ENCODE results near the gene DIAPH3. TPM values are rescaled to one million over a fixed set of nuclear protein-coding genes. Genes with fewer than 3 reads are reported as not detected.

DIAPH3 gene
- total RNA-seq, 2 donors from 2014 or later = 0.27 to 2.4 TPM

GRCh38 chr13:60175571-60175970 lies 11.8 kb upstream of the DIAPH3 start:
- DNase-seq (ENCODE audit: low spot score) = no peak
- intact Hi-C loops (cut with DNase I) = no loop called here
- WGBS = 46% methylated on average over 5 of the region's 5 CpGs
- Histone ChIP-seq H3K27ac (no peak overlapping the region), H3K9me3 (no peaks in the 10 kb centered on the region), H3K4me3 (no peak overlapping the region), H3K36me3 (no peaks in the 10 kb centered on the region), H3K4me1 (replicated peaks) (no peaks in the 10 kb centered on the region), H3K27me3 (replicated peaks; ENCODE audit: insufficient read depth) (peaks cover 4% of the 10 kb centered on the region)
- TF ChIP-seq POLR2AphosphoS5 (IDR thresholded peaks at IDR 0.05) = no peak
- no peak for TF ChIP-seq POLR2A (IDR thresholded peaks at IDR 0.05)
- TF ChIP-seq CTCF (IDR thresholded peaks at IDR 0.05) = no peak

- Histone ChIP-seq H3K9me3 (no peaks in the 10 kb centered on the region), H3K27ac (no peak overlapping the region), H3K36me3 (no peaks in the 10 kb centered on the region), H3K4me1 (replicated peaks) (no peaks in the 10 kb centered on the region), H3K4me3 (no peak overlapping the region), H3K27me3 (replicated peaks; ENCODE audit: insufficient read depth) (peaks cover 4% of the 10 kb centered on the region)
- 76% methylated on average over 5 of the region's 5 CpGs for WGBS
- intact Hi-C loops (cut with DNase I) = no loop called here
- no peak for DNase-seq (ENCODE audit: low spot score)
- TF ChIP-seq POLR2AphosphoS5 (IDR thresholded peaks at IDR 0.05) (no peak), POLR2A (IDR thresholded peaks at IDR 0.05) (no peak), CTCF (IDR thresholded peaks at IDR 0.05) (no peak)
Observed at GRCh38 chr13:60174113-60174512, 10.4 kb upstream of the DIAPH3 start.

GRCh38 chr13:60172111-60172510 lies 8.4 kb upstream of the DIAPH3 start:
- Histone ChIP-seq H3K4me3 (no peak overlapping the region), H3K27me3 (replicated peaks; ENCODE audit: insufficient read depth) (peaks cover 4% of the 10 kb centered on the region), H3K36me3 (no peaks in the 10 kb centered on the region), H3K4me1 (replicated peaks) (no peaks in the 10 kb centered on the region), H3K9me3 (no peaks in the 10 kb centered on the region), H3K27ac (no peak overlapping the region)
- no peak for DNase-seq (ENCODE audit: low spot score)
- TF ChIP-seq POLR2AphosphoS5 (IDR thresholded peaks at IDR 0.05) = no peak
- no peak for TF ChIP-seq CTCF (IDR thresholded peaks at IDR 0.05)
- TF ChIP-seq POLR2A (IDR thresholded peaks at IDR 0.05) = no peak
- WGBS = 24% methylated on average over 2 of the region's 2 CpGs
- intact Hi-C loops (cut with DNase I) = no loop called here

GRCh38 chr13:60170414-60170813 lies 6.7 kb upstream of the DIAPH3 start:
- WGBS = 97% methylated on average over 3 of the region's 3 CpGs
- intact Hi-C loops (cut with DNase I) = no loop called here
- Histone ChIP-seq H3K36me3 (no peaks in the 10 kb centered on the region), H3K4me1 (replicated peaks) (no peaks in the 10 kb centered on the region), H3K27ac (no peak overlapping the region), H3K4me3 (no peak overlapping the region), H3K9me3 (no peaks in the 10 kb centered on the region), H3K27me3 (replicated peaks; ENCODE audit: insufficient read depth) (peaks cover 4% of the 10 kb centered on the region)
- no peak for DNase-seq (ENCODE audit: low spot score)
- no peak for TF ChIP-seq POLR2AphosphoS5 (IDR thresholded peaks at IDR 0.05)
- TF ChIP-seq CTCF (IDR thresholded peaks at IDR 0.05) = no peak
- no peak for TF ChIP-seq POLR2A (IDR thresholded peaks at IDR 0.05)

GRCh38 chr13:60169239-60170031 lies 5.7 kb upstream of the DIAPH3 start:
- 87% methylated on average over 3 of the region's 3 CpGs for WGBS
- no peak for DNase-seq (ENCODE audit: low spot score)
- H3K4me1 ChIP-seq (replicated peaks) = peaks cover 2% of the 10 kb centered on the region
- peaks cover 4% of the 10 kb centered on the region for H3K27me3 ChIP-seq (replicated peaks; ENCODE audit: insufficient read depth)
- H3K36me3 ChIP-seq = no peaks in the 10 kb centered on the region
- TF ChIP-seq POLR2AphosphoS5 (IDR thresholded peaks at IDR 0.05) (no peak), CTCF (IDR thresholded peaks at IDR 0.05) (no peak), POLR2A (IDR thresholded peaks at IDR 0.05) (no peak)
- intact Hi-C loops (cut with DNase I) = loop anchor here (10.0 kb wide), 1 partner anchor 225 kb away; the partner anchor contains the start of gene TDRD3
- no peak overlapping the region for H3K4me3 ChIP-seq
- H3K27ac ChIP-seq = no peak overlapping the region
- no peaks in the 10 kb centered on the region for H3K9me3 ChIP-seq

Data from prostate gland (tissue), 2 donors.